OCI-M1 (cell line): ENCODE results near the gene F11.
"Not testable (repeated sequence)": the region's sequence is repeated elsewhere in the genome, so short reads cannot be mapped to it uniquely, and the experiment has no call there.

Experiments
- DNase-seq: peaks from one replicate; lab custom pipeline; 2025; lab: John Stamatoyannopoulos, UW

The F11 gene

GRCh38 chr4:186249785-186250754, 15.9 kb upstream of the F11 start:
- no peak for DNase-seq

GRCh38 chr4:186250760-186251159, 15.2 kb upstream of the F11 start:
- DNase-seq = no peak

GRCh38 chr4:186255122-186255521, 10.9 kb upstream of the F11 start:
- DNase-seq = no peak

- DNase-seq = peak; percentile 21
Measured at GRCh38 chr4:186258216-186258811, 7.7 kb upstream of the F11 start.

DNA sequence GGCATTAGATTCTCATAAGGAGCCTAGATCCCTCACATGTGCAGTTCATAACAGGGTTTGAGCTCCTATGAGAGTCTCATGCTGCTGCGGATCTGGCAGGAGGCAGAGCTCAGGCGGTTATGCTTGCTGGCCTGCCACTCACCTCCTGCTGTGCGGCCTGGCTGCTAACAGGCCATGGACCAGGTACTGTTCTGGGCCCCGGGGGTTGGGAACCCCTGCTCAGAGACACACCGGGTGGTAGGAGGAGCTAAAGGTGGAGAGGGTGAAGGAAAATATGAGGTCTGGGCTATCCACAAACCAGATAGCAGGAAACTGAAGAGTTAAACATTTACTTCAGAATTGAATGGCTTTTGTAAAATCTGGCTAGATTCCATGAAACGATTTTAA, 5.9 kb upstream of the F11 start:
- no peak for DNase-seq

- no peak for DNase-seq
Measured at GRCh38 chr4:186260504-186261448, 5.2 kb upstream of the F11 start.

GRCh38 chr4:186264660-186265059, 1.3 kb upstream of the F11 start:
- no peak for DNase-seq

DNA sequence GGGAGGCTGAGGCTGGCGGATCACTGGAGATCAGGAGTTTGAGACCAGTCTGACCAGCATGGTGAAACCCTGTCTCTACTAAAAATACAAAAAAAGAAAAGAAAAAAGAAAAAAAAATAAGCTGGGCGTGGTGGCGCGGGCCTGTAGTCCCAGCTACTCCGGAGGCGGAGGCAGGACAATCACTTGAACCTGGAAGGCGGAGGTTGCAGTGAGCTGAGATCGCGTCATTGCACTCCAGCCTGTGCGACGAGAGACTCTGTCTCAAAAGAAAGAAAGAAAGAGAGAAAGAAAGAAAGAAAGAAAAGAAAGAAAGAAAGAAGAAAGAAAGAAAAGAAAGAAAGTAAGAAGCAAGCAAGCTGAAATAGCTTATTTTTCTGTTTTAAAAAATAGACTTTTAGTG, 739 bp upstream of the F11 start:
- DNase-seq = not testable (repeated sequence)

GRCh38 chr4:186266729-186267456, 904 bp downstream of the F11 start:
- DNase-seq = no peak

DNA sequence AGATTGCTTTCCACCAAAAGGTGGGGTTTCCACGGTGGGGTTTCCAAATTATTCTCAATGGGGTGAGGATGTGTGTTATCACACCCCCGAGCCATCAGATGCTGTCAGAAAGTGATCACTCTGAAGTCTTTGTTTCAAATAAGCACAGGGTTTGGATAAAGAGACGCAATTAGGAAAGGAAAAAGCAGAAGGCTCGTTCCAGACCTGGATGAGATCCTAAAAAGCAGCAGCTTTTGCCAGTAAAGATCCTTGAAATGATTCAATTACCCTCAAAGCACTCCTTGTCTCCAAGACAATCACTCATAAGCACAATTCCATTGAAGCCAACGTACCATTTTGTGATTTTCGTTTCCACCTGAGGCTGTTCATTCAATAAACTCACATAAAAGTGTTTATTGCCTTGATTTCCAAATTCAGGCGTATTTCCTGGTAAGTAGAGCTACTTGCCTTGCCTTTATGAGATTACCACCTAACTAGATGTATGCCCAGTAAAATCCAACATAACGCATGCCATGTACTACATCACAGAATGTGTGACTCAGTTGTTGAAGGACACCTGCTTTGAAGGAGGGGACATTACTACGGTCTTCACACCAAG, 5.2 kb downstream of the F11 start:
- DNase-seq = no peak

GRCh38 chr4:186272699-186273391, 6.9 kb downstream of the F11 start:
- DNase-seq = no peak

- not testable (repeated sequence) for DNase-seq
Measured at GRCh38 chr4:186273392-186273789, 7.4 kb downstream of the F11 start.

DNA sequence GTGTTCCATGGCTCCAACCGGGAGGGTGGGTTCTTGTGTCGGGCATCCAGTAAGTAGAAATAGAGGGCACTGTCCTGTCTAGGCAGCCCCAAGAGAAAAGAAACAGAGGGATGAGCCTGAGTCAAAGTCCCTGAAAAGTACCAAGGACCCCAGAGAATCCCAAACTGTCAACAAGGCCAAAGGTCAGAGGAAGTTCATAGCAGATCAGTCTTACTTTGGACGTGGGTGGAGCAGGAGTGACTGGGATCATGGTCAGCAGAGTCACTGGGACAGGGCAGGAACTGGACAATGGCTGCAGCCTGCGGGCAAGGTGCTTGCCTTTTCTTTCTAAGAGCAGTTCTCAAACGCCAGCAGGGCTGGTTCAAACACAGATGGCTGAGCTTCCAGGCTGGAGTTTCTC, 17.3 kb downstream of the F11 start:
- DNase-seq = no peak

DNA sequence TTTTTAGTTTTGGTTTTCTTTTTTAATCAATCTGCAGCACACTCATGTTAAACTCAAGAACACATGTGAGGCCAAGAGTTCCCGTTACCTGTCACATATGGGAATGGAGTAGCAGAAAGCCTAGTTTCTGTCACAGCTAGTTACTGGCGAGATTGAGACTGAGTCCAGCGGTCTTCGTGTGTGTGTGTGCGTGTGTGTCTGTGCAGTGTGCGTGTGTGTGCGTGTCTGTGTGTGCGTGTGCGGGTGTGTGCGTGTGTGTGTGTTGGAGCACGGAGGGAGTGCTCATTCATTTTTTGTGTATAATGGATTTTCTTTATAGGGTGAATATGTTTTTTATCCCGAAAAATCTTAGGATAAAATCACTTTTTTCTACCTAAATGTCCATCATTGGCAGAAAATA, 19.2 kb downstream of the F11 start:
- DNase-seq = no peak

GRCh38 chr4:186286581-186286980, 20.6 kb downstream of the F11 start:
- DNase-seq = no peak

GRCh38 chr4:186291256-186291890, 25.4 kb downstream of the F11 start:
- DNase-seq = no peak

DNA sequence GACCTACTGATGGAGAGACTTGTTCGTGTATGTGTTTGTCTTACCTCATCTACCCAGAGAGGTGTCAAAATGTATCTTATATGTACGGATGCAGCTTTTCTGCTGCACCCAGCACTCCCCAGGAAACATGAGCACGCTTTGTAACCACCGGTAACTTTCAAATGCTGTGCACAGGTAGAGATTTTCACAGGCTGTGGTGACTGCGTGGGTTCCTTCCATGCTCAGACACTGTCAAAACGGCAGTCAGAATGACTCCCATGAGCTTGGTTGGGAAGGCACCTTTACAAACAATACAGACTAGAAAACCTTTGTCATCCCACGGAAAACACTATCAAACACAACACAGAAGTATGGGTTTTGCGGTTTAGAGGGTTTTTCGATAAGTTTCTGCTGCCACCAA, 28.2 kb downstream of the F11 start:
- DNase-seq = peak; percentile 55

GRCh38 chr4:186296481-186296880, 30.5 kb downstream of the F11 start:
- no peak for DNase-seq

GRCh38 chr4:186297013-186297645, 31.1 kb downstream of the F11 start:
- peak; percentile 79 for DNase-seq
